ENCODE data around the gene HDGFL3.

HDGFL3 gene

DNA sequence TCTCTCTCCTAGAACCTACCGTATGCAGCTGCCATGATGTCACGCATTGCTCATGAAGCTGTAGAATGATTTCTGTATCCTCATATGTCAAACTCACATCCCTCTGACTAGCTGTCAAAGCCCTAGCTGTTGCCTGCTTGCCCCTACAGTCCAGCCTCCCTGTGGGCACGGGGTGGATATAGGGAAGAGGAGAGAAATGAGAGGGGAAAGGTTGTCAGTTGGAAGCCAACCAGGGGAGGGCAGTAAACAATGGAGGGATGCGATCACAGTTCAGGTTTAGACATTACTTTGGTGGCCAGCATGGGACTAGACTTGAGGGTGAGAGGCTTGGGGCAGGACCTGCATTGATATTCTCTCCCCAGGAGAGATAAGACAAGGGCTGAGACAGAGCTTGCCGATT is 1.7 kb upstream of the HDGFL3 start:
- Histone ChIP-seq H3K4me3 (ENCODE audit: low read depth, low read length) (no peak overlapping the region), H3K36me3 (peaks cover 30% of the 10 kb centered on the region), H3K27ac (no peak overlapping the region), H3K27me3 (ENCODE audit: insufficient read depth, low read depth, severe bottlenecking) (no peaks in the 10 kb centered on the region), H3K9me3 (ENCODE audit: severe bottlenecking) (no peaks in the 10 kb centered on the region)
- peak; percentile 33 for DNase-seq
- TF ChIP-seq, protein P1, sequence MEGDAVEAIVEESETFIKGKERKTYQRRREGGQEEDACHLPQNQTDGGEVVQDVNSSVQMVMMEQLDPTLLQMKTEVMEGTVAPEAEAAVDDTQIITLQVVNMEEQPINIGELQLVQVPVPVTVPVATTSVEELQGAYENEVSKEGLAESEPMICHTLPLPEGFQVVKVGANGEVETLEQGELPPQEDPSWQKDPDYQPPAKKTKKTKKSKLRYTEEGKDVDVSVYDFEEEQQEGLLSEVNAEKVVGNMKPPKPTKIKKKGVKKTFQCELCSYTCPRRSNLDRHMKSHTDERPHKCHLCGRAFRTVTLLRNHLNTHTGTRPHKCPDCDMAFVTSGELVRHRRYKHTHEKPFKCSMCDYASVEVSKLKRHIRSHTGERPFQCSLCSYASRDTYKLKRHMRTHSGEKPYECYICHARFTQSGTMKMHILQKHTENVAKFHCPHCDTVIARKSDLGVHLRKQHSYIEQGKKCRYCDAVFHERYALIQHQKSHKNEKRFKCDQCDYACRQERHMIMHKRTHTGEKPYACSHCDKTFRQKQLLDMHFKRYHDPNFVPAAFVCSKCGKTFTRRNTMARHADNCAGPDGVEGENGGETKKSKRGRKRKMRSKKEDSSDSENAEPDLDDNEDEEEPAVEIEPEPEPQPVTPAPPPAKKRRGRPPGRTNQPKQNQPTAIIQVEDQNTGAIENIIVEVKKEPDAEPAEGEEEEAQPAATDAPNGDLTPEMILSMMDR (IDR thresholded peaks at IDR 0.05; ENCODE audit: low read depth, low read length), result 0 out of 2 replicates have a peak, but pooled peaks have one; percentile 16

DNA sequence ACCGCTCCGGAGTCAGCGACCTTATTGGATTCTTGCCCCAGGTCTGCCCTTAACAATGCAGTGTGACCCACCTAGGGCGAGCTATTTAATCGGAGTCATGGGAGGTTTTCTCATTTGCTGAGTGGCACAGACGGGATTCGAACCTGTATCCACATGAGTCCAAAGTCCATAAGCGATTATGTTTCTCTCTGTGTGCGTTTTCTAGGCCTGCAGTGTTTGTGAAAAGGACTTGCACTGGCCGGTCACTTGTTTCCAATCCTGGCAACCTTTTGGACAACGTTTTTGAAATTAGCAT is 691 bp upstream of the HDGFL3 start:
- H3K9me3 ChIP-seq (ENCODE audit: severe bottlenecking), result no peaks in the 10 kb centered on the region
- no peaks in the 10 kb centered on the region for H3K27me3 ChIP-seq (ENCODE audit: insufficient read depth, low read depth, severe bottlenecking)
- H3K27ac ChIP-seq, result peak overlapping the region; percentile 98
- no peak for DNase-seq
- H3K4me3 ChIP-seq (ENCODE audit: low read depth, low read length), result peak overlapping the region; percentile 89
- TF ChIP-seq, protein P1 (IDR thresholded peaks at IDR 0.05; ENCODE audit: low read depth, low read length), result no peak
- H3K36me3 ChIP-seq, result peaks cover 31% of the 10 kb centered on the region

DNA sequence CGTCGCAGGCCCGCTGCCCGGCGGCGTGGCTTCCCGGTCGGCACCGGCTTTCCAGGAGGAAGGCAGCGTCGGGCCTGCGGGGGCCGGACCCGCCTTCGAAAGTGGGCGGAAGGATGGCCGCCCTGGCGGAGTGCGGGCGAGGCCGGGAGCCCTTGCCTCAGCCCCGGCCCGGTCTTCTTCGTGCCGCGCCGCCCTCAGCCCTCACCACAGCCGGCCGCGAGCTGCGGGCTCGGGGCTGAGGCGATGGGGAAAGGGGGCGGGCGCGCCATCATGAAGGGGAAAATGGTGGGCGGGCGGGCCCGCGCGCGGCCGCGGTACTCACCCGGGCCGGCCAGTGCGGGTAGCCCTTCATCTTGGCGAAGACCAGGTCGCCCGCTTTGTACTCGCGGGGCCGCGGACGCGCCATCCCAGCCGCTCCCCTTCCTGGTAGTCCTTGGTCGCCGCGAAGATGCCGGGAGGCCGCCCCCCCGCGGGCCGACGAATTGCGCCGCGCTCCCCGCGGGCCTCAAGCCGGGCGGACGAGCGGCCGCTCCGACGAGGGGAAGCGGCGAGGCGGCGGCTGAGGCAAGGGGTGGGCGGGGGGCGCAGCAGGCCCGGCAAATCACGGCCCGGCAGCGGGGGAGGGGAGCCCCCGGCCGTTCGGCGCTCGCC is 489 bp downstream of the HDGFL3 start:
- H3K27ac ChIP-seq, result peak overlapping the region; percentile 98
- DNase-seq, result peak; percentile 49
- H3K9me3 ChIP-seq (ENCODE audit: severe bottlenecking), result no peaks in the 10 kb centered on the region

DNA sequence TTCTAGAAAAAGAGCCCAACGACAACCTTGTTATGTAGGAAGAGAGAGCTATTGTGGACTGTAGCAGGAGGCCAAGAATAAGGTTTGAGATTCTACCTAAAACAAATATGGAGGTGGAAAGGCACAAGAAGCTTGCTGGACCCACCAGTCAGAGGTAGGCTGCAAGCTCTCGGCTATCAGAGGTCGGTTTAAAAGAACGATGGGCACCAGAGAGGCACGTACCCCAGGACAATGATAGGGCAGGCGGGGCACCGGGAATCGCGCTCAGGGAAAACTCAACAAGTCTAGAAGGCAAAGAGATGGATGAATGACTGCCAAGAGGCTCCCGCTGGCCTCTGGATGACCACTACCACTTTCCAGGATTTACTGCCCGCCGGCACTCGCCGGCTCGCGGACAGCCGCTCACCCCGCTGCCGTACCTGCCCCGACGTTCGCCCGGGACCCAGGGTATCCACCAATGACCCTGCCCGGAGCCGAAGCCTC is 1.1 kb downstream of the HDGFL3 start:
- TF ChIP-seq, protein P1 (IDR thresholded peaks at IDR 0.05; ENCODE audit: low read depth, low read length), result no peak
- Histone ChIP-seq H3K36me3 (peaks cover 41% of the 10 kb centered on the region), H3K4me3 (ENCODE audit: low read depth, low read length) (peak overlapping the region; percentile 89), H3K9me3 (ENCODE audit: severe bottlenecking) (no peaks in the 10 kb centered on the region), H3K27me3 (ENCODE audit: insufficient read depth, low read depth, severe bottlenecking) (no peaks in the 10 kb centered on the region), H3K27ac (peak overlapping the region; percentile 98)
- DNase-seq, result peak; percentile 15

More for the DNA sequence above, 489 bp downstream of the HDGFL3 start:
- Histone ChIP-seq H3K36me3 (peaks cover 36% of the 10 kb centered on the region), H3K4me3 (ENCODE audit: low read depth, low read length) (peak overlapping the region; percentile 89), H3K27me3 (ENCODE audit: insufficient read depth, low read depth, severe bottlenecking) (no peaks in the 10 kb centered on the region)
- TF ChIP-seq, protein P1 (IDR thresholded peaks at IDR 0.05; ENCODE audit: low read depth, low read length), result no peak

DNA sequence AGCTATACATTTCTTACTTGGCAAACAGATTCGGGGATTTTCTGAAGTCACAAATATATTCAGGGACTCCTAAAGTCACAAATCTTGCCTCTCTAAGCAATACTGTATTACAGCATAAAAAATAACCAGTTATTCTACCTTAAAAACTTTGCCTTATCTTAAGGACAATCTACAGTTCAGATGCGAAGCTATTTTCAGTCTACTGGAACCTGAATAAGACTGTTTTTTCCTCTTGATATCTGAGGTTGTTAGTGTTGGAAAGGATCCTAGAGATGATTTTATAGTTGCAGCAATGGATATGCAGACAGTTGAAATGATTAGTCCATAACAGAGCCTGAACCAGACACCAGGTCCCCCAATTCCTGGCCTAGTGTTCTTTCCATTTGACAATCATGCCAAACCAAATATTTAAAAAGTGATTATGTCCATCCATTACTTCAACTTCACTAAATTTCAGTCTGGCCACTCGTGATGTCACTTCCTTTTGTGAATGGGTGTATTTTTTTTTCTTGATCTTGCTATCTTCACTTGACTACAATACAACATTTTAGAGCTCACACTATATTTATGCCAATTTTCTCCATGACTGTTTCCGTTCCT is 1.8 kb downstream of the HDGFL3 start:
- Histone ChIP-seq H3K36me3 (peaks cover 43% of the 10 kb centered on the region), H3K27me3 (ENCODE audit: insufficient read depth, low read depth, severe bottlenecking) (no peaks in the 10 kb centered on the region), H3K4me3 (ENCODE audit: low read depth, low read length) (peak overlapping the region; percentile 89), H3K27ac (peak overlapping the region; percentile 98), H3K9me3 (ENCODE audit: severe bottlenecking) (no peaks in the 10 kb centered on the region)
- no peak for DNase-seq
- TF ChIP-seq, protein P1 (IDR thresholded peaks at IDR 0.05; ENCODE audit: low read depth, low read length), result no peak

All from WERI-Rb-1 (cell line).